Upper lobe of left lung (tissue), 4 donors: ENCODE data around the gene CCDC121.

Experiments used
- EP300 ChIP-seq, 4 donors: sonication (generic); formaldehyde crosslinking; IDR thresholded peaks; one replicate each; pipeline ENCODE4 v1.5.1; 2017; ENCODE audit warnings: antibody characterized with exemption in 4 of 4, control low read depth in 2 of 4
- POLR2A ChIP-seq, 4 donors: fragments of 450-650 bp; IDR thresholded peaks; one replicate each; pipeline ENCODE4 v1.5.1; 2016 to 2017; ENCODE audit warnings: antibody characterized with exemption in 4 of 4, mild to moderate bottlenecking in 2 of 4
- POLR2AphosphoS5 ChIP-seq, 2 donors: sonication (generic); formaldehyde crosslinking; IDR thresholded peaks; one replicate each; pipeline ENCODE4 v1.5.1; 2017; ENCODE audit warnings: antibody characterized with exemption in 2 of 2
- TF ChIP-seq, protein P1 (sequence below), 6 experiments: fragments of 450-650 bp in 4 of 6; fragments of 200-600 bp in 2 of 6; sonication (generic) in 2 of 6; IDR thresholded peaks; one replicate each; pipeline ENCODE4 v1.5.1; 2016 to 2019; ENCODE audit warnings: antibody characterized with exemption in 6 of 6

DNA sequence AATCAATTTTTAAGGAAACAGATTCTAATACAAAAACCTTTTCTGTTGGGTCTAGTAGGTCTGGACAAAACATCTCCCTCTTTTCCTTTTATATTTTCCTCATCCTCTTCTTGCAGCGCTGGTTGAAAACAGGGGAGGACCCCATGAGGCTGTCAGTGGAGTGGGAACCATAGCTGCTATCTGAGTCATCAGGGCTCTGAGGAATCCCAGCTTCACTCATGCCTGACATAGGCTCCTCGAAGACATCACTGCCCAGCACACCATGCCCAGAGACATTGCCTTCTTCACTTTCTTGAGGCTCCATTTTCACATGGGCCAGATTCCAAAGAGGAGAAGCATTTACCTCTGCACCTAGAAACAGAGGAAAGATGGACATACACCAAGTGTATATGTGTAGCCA is 24.6 kb upstream of the CCDC121 start:
- TF ChIP-seq, protein P1, sequence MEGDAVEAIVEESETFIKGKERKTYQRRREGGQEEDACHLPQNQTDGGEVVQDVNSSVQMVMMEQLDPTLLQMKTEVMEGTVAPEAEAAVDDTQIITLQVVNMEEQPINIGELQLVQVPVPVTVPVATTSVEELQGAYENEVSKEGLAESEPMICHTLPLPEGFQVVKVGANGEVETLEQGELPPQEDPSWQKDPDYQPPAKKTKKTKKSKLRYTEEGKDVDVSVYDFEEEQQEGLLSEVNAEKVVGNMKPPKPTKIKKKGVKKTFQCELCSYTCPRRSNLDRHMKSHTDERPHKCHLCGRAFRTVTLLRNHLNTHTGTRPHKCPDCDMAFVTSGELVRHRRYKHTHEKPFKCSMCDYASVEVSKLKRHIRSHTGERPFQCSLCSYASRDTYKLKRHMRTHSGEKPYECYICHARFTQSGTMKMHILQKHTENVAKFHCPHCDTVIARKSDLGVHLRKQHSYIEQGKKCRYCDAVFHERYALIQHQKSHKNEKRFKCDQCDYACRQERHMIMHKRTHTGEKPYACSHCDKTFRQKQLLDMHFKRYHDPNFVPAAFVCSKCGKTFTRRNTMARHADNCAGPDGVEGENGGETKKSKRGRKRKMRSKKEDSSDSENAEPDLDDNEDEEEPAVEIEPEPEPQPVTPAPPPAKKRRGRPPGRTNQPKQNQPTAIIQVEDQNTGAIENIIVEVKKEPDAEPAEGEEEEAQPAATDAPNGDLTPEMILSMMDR (IDR thresholded peaks at IDR 0.05) = no peak
- TF ChIP-seq POLR2A (IDR thresholded peaks at IDR 0.05) = no peak
- TF ChIP-seq EP300 (IDR thresholded peaks at IDR 0.05) = no peak
- TF ChIP-seq POLR2AphosphoS5 (IDR thresholded peaks at IDR 0.05) = no peak
